HepG2 (cell line): ENCODE data around the gene RMI2. TPM values are rescaled to one million over a fixed set of nuclear protein-coding genes. Genes with fewer than 3 reads are reported as not detected.
A peak's percentile ranks its signal among the peaks of the same experiment; 100 is the strongest.

Source experiments
- ADNP ChIP-seq: sonication (generic); formaldehyde crosslinking; IDR thresholded peaks from 2 replicates; pipeline ENCODE4 v1.4.0; 2020; ENCODE audit warnings: missing genetic modification reagents
- AGO1 ChIP-seq: fragments of 200-400 bp; formaldehyde crosslinking; IDR thresholded peaks from 2 replicates; pipeline ENCODE4 v1.6.1; 2017; ENCODE audit warnings: mild to moderate bottlenecking, low read depth, low read length, moderate library complexity; ENCODE audit not compliant: poor library complexity, severe bottlenecking
- AGO2 ChIP-seq: fragments of 200-400 bp; formaldehyde crosslinking; optimal IDR thresholded peaks from 2 replicates; pipeline ENCODE3; 2017; ENCODE audit warnings: mild to moderate bottlenecking, low read depth, low read length, moderate library complexity
- CTCF ChIP-seq: sonication (generic); formaldehyde crosslinking; IDR thresholded peaks from 2 replicates; pipeline ENCODE4 v1.5.0; 2020; ENCODE audit warnings: mild to moderate bottlenecking, missing genetic modification reagents, moderate library complexity
- DBP ChIP-seq: sonication (generic); formaldehyde crosslinking; IDR thresholded peaks from 2 replicates; pipeline ENCODE4 v1.4.0; 2020; ENCODE audit warnings: missing genetic modification reagents; ENCODE audit errors: not compliant biosample characterization
- HOXA9 ChIP-seq: sonication (generic); formaldehyde crosslinking; IDR thresholded peaks from 2 replicates; pipeline ENCODE4 v1.8.1; 2022; ENCODE audit warnings: missing genetic modification reagents, mild to moderate bottlenecking, moderate library complexity, borderline replicate concordance
- JARID2 ChIP-seq: sonication (generic); formaldehyde crosslinking; IDR thresholded peaks from 2 replicates; pipeline ENCODE4 v1.8.1; 2023; ENCODE audit warnings: missing genetic modification reagents, inconsistent platforms; ENCODE audit not compliant: insufficient replicate concordance
- KDM5B ChIP-seq: sonication (generic); formaldehyde crosslinking; IDR thresholded peaks from 2 replicates; pipeline ENCODE4 v1.4.0; 2020; ENCODE audit warnings: missing genetic modification reagents, mild to moderate bottlenecking, borderline replicate concordance
- SNAI1 ChIP-seq: sonication (generic); formaldehyde crosslinking; IDR thresholded peaks from 2 replicates; pipeline ENCODE4 v1.5.0; 2020; ENCODE audit warnings: mild to moderate bottlenecking, missing genetic modification reagents, borderline replicate concordance
- TBX3 ChIP-seq: fragments of 450-650 bp; IDR thresholded peaks from 2 replicates; pipeline ENCODE4 v1.6.1; 2017; ENCODE audit warnings: antibody characterized with exemption, mild to moderate bottlenecking, inconsistent platforms, borderline replicate concordance
- TIGD3 ChIP-seq: sonication (generic); formaldehyde crosslinking; IDR thresholded peaks from 2 replicates; pipeline ENCODE4 v1.5.1; 2020; ENCODE audit warnings: mild to moderate bottlenecking, missing genetic modification reagents, borderline replicate concordance
- TOPORS ChIP-seq: sonication (generic); formaldehyde crosslinking; IDR thresholded peaks from 2 replicates; pipeline ENCODE4 v1.8.0; 2023; ENCODE audit warnings: mild to moderate bottlenecking, missing genetic modification reagents
- ZBTB7A ChIP-seq: sonication (generic); formaldehyde crosslinking; IDR thresholded peaks from 2 replicates; pipeline ENCODE4 v1.8.0; 2022; ENCODE audit warnings: mild to moderate bottlenecking, missing genetic modification reagents
- ZHX1 ChIP-seq: sonication (generic); formaldehyde crosslinking; IDR thresholded peaks from 2 replicates; pipeline ENCODE4 v1.8.1; 2022; ENCODE audit warnings: low read depth, mild to moderate bottlenecking, missing genetic modification reagents
- ZNF124 ChIP-seq: sonication (generic); formaldehyde crosslinking; IDR thresholded peaks from 2 replicates; pipeline ENCODE4 v1.4.0; 2020; ENCODE audit warnings: missing genetic modification reagents
- ZNF282 ChIP-seq: fragments of 450-650 bp; IDR thresholded peaks from 2 replicates; pipeline ENCODE4 v1.6.1; 2018; ENCODE audit not compliant: partially characterized antibody
- ZNF563 ChIP-seq: sonication (generic); formaldehyde crosslinking; IDR thresholded peaks from 2 replicates; pipeline ENCODE4 v1.8.0; 2022; ENCODE audit warnings: mild to moderate bottlenecking, moderate library complexity, missing genetic modification reagents
- ZNF570 ChIP-seq: sonication (generic); formaldehyde crosslinking; IDR thresholded peaks from 2 replicates; pipeline ENCODE4 v1.4.0; 2020; ENCODE audit warnings: mild to moderate bottlenecking, missing genetic modification reagents, borderline replicate concordance
- ZNF747 ChIP-seq: sonication (generic); formaldehyde crosslinking; IDR thresholded peaks from 2 replicates; pipeline ENCODE4 v1.8.1; 2023; ENCODE audit warnings: missing genetic modification reagents, mild to moderate bottlenecking, borderline replicate concordance
- polyA plus RNA-seq, 8 experiments: library from polyadenylated mRNA; depleted of rRNA in 3 of 8; stranded (reverse) in 7 of 8; unstranded in 1 of 8; fragments of >200 nt; fragmentation: Illumina TruSeq in 4 of 8; extraction: Trizol in 4 of 8; gene quantifications; 2 replicates each; pipeline versions ENCODE4 v1.2.1 to v1.2.3, GENCODE V29; 2011 to 2016; ENCODE audit warnings: low read depth in 4 of 8, missing spikeins in 1 of 8, mixed read lengths in 1 of 8; ENCODE audit not compliant: insufficient read depth in 1 of 8
- total RNA-seq, 5 experiments: library from RNA; depleted of rRNA; stranded (reverse); fragments of >200 nt; fragmentation: Illumina TruSeq; extraction: Trizol; gene quantifications; 2 replicates each; pipeline ENCODE4 v1.2.3, GENCODE V29; 2016; ENCODE audit warnings: low read depth in 1 of 5
- TF ChIP-seq, protein P1 (sequence below): IDR thresholded peaks from 2 replicates; pipeline ENCODE4 v1.6.1; 2016; ENCODE audit warnings: low read depth, control low read depth

The RMI2 gene
- total and polyA plus RNA-seq, 2 of the 13 experiments (the other 11 are each of a cell fraction or from before 2014, with no cell fraction given) = 24.5 to 55.7 TPM

- TF ChIP-seq CTCF (CRISPR knock-in tag) = peak; percentile 47
- peak; percentile 86; the same call in 1 of the 2 replicates for TF ChIP-seq KDM5B (CRISPR knock-in tag)
- peak; percentile 69; the same call in 1 of the 2 replicates for TF ChIP-seq ZHX1 (CRISPR knock-in tag)
- no peak for TF ChIP-seq ADNP (CRISPR knock-in tag)
- no peak for TF ChIP-seq DBP (CRISPR knock-in tag)
- no peak for TF ChIP-seq ZNF570 (CRISPR knock-in tag)
- no peak for TF ChIP-seq HOXA9 (CRISPR knock-in tag)
- TF ChIP-seq TIGD3 (CRISPR knock-in tag) = no peak
- TF ChIP-seq TOPORS = 0 out of 2 replicates have a peak, but pooled peaks have one; percentile 69
- TF ChIP-seq ZBTB7A (CRISPR knock-in tag) = peak; percentile 90; the same call in 1 of the 2 replicates
- no peak for TF ChIP-seq ZNF282
- TF ChIP-seq AGO1 = peak; percentile 21
- TF ChIP-seq AGO2 = peak; percentile 33
- TF ChIP-seq SNAI1 (CRISPR knock-in tag) = 0 out of 2 replicates have a peak, but pooled peaks have one; percentile 33
- peak; percentile 9; the same call in 1 of the 2 replicates for TF ChIP-seq TBX3
- TF ChIP-seq ZNF563 = peak; percentile 72; the same call in 1 of the 2 replicates
- TF ChIP-seq, protein P1, sequence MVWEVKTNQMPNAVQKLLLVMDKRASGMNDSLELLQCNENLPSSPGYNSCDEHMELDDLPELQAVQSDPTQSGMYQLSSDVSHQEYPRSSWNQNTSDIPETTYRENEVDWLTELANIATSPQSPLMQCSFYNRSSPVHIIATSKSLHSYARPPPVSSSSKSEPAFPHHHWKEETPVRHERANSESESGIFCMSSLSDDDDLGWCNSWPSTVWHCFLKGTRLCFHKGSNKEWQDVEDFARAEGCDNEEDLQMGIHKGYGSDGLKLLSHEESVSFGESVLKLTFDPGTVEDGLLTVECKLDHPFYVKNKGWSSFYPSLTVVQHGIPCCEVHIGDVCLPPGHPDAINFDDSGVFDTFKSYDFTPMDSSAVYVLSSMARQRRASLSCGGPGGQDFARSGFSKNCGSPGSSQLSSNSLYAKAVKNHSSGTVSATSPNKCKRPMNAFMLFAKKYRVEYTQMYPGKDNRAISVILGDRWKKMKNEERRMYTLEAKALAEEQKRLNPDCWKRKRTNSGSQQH (CRISPR knock-in tag) = 0 out of 2 replicates have a peak, but pooled peaks have one; percentile 21
- TF ChIP-seq ZNF747 (CRISPR knock-in tag) = peak; percentile 53; the same call in 1 of the 2 replicates
- TF ChIP-seq JARID2 (CRISPR knock-in tag) = peak; percentile 67
- TF ChIP-seq ZNF124 (CRISPR knock-in tag) = no peak
These were observed 47.6 kb upstream of the RMI2 start (continued) for GRCh38 chr16:11297492-11298142.
